Testis (tissue), 2 donors: ENCODE measurements around the gene POGLUT3.

Source experiments
- POLR2A ChIP-seq: fragments of 450-650 bp; IDR thresholded peaks from one replicate; pipeline ENCODE4 v1.6.1; 2017; ENCODE audit warnings: antibody characterized with exemption, mild to moderate bottlenecking, moderate library complexity
- TF ChIP-seq, protein P1 (sequence below), 3 experiments: fragments of 450-650 bp in 2 of 3; fragments of 200-600 bp in 1 of 3; sonication (generic) in 1 of 3; IDR thresholded peaks; one replicate each; pipeline ENCODE4 v1.5.1; 2016 to 2019; ENCODE audit warnings: antibody characterized with exemption in 3 of 3, mild to moderate bottlenecking in 2 of 3, moderate library complexity in 1 of 3

DNA sequence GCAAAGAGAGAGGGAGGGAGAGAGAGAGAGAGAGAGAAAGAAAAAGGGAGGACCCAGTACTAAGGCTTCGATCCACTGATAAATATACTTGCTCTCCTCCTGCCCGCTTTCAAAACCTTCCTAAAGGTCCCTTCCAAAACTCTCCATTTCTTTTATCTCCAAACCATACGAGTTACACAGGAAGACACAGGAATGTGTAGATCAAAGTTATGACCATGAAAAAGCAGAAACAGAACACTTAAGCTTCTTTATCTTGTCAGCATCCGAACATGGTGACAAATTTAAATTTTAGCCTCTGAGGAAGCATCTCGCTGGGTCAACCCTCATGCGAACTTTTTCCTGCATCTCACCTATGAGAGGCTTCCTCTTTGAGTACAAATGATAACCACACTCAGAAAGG is 29.2 kb upstream of the POGLUT3 start:
- TF ChIP-seq, protein P1, sequence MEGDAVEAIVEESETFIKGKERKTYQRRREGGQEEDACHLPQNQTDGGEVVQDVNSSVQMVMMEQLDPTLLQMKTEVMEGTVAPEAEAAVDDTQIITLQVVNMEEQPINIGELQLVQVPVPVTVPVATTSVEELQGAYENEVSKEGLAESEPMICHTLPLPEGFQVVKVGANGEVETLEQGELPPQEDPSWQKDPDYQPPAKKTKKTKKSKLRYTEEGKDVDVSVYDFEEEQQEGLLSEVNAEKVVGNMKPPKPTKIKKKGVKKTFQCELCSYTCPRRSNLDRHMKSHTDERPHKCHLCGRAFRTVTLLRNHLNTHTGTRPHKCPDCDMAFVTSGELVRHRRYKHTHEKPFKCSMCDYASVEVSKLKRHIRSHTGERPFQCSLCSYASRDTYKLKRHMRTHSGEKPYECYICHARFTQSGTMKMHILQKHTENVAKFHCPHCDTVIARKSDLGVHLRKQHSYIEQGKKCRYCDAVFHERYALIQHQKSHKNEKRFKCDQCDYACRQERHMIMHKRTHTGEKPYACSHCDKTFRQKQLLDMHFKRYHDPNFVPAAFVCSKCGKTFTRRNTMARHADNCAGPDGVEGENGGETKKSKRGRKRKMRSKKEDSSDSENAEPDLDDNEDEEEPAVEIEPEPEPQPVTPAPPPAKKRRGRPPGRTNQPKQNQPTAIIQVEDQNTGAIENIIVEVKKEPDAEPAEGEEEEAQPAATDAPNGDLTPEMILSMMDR (IDR thresholded peaks at IDR 0.05): no peak
- no peak for TF ChIP-seq POLR2A
